Neuron (in vitro differentiated cells): ENCODE results near the gene ZNF229.
"Not testable (repeated sequence)": the region's sequence is repeated elsewhere in the genome, so short reads cannot be mapped to it uniquely, and the experiment has no call there.

ENCODE experiments used
- H2AFZ ChIP-seq: one replicate; pipeline ENCODE4 v1.6.1; 2013; ENCODE audit warnings: low read depth, mild to moderate bottlenecking, inconsistent platforms, low read length, moderate library complexity
- H3K27me3 ChIP-seq: one replicate; pipeline ENCODE4 v1.6.1; 2013; ENCODE audit warnings: low read length; ENCODE audit not compliant: insufficient read depth
- H3K36me3 ChIP-seq: one replicate; pipeline ENCODE4 v1.6.1; 2013; ENCODE audit warnings: low read length; ENCODE audit not compliant: insufficient read depth
- H3K4me1 ChIP-seq: one replicate; pipeline ENCODE4 v1.6.1; 2013; ENCODE audit warnings: low read length; ENCODE audit not compliant: insufficient read depth
- H3K4me3 ChIP-seq: 2 replicates; pipeline ENCODE4 v1.5.1; 2013; ENCODE audit warnings: mild to moderate bottlenecking, low read length, moderate library complexity
- H3K9me3 ChIP-seq: one replicate; pipeline ENCODE4 v1.6.1; 2013; ENCODE audit warnings: low read length

The ZNF229 gene

GRCh38 chr19:44401139-44402115 is 46.8 kb downstream of the ZNF229 start, which contains the start of gene ZNF285:
Gene ZNF285, minus strand, starts transcription at chr19:44401608. Its CDS starts 4,395 bp downstream, at chr19:44397213.
- peak within 1 kb of the TSS; percentile 93 for H2AFZ ChIP-seq
- peak within 1 kb of the TSS; percentile 56 for H3K4me3 ChIP-seq
- no peaks in the 10 kb centered on the region for H3K27me3 ChIP-seq
- peaks cover 5% of the 10 kb centered on the region for H3K4me1 ChIP-seq
- H3K9me3 ChIP-seq, result peaks cover 2% of the 10 kb centered on the region
- H3K36me3 ChIP-seq, result no peaks in the 10 kb centered on the region

- not testable (repeated sequence) for H2AFZ ChIP-seq, H3K4me3 ChIP-seq, H3K27me3 ChIP-seq, H3K4me1 ChIP-seq, H3K9me3 ChIP-seq
- peaks cover 30% of the 10 kb centered on the region for H3K36me3 ChIP-seq
Observed at GRCh38 chr19:44389268-44389667, 59.0 kb downstream of the ZNF229 start.
